OCI-LY3 (cell line): ENCODE results near the gene PIK3R6.

ENCODE experiments used
- H2AFZ ChIP-seq: fragments of 200-600, 300-600 bp; shearing (Covaris generic); 2 replicates; pipeline ENCODE4 v1.6.0; 2014; ENCODE audit warnings: antibody characterized with exemption, low read depth, low read length
- H3K27ac ChIP-seq: fragments of 200-600, 300-600 bp; sonication (generic); 2 replicates; pipeline ENCODE4 v1.5.1; 2014; ENCODE audit warnings: mild to moderate bottlenecking, low read length, moderate library complexity, mixed read lengths
- H3K27me3 ChIP-seq: fragments of 200-600, 300-600 bp; sonication (generic); 2 replicates; pipeline ENCODE4 v1.6.1; 2014; ENCODE audit warnings: low read depth, low read length, mixed read lengths
- H3K36me3 ChIP-seq: fragments of 200-600, 300-600 bp; sonication (generic); replicated peaks from 2 replicates; pipeline ENCODE3; 2014; ENCODE audit warnings: low read depth, low read length, mixed read lengths
- H3K4me1 ChIP-seq: fragments of 300-600, 200-600 bp; sonication (generic); 2 replicates; pipeline ENCODE4 v1.6.1; 2014; ENCODE audit warnings: low read length, mixed read lengths
- H3K4me2 ChIP-seq: fragments of 200-600, 300-600 bp; sonication (generic); 2 replicates; pipeline ENCODE4 v1.6.1; 2014; ENCODE audit warnings: low read length, mixed read lengths
- H3K4me3 ChIP-seq: fragments of 300-600, 200-600 bp; sonication (generic); 2 replicates; pipeline ENCODE4 v1.5.1; 2014; ENCODE audit warnings: antibody characterized with exemption, mild to moderate bottlenecking, low read length, moderate library complexity
- H3K79me2 ChIP-seq: fragments of 300-600, 200-600 bp; shearing (Covaris generic); 2 replicates; pipeline ENCODE4 v1.6.1; 2014; ENCODE audit warnings: mild to moderate bottlenecking, low read length, mixed read lengths
- H3K9ac ChIP-seq: fragments of 300-600, 200-600 bp; shearing (Covaris generic); 2 replicates; pipeline ENCODE4 v1.6.0; 2014; ENCODE audit warnings: mild to moderate bottlenecking, low read length, moderate library complexity
- H3K9me3 ChIP-seq: fragments of 200-600, 300-600 bp; shearing (Covaris generic); 2 replicates; pipeline ENCODE4 v1.6.1; 2014; ENCODE audit warnings: low read length, mixed read lengths; ENCODE audit not compliant: insufficient read depth
- H4K20me1 ChIP-seq: fragments of 200-600, 300-600 bp; sonication (generic); 2 replicates; pipeline ENCODE4 v1.6.1; 2016; ENCODE audit warnings: low read length, mixed read lengths; ENCODE audit not compliant: insufficient read depth
- CTCF ChIP-seq: fragments of 200-600, 300-600 bp; sonication (generic); IDR thresholded peaks from 2 replicates; pipeline ENCODE4 v1.5.1; 2014; ENCODE audit warnings: antibody characterized with exemption, low read length, low read depth
- EZH2phosphoT487 ChIP-seq: fragments of 200-600 bp; shearing (Covaris generic); IDR thresholded peaks from 2 replicates; pipeline ENCODE4 v1.6.1; 2018; ENCODE audit warnings: antibody characterized with exemption, mixed run types, low read depth

Gene PIK3R6

GRCh38 chr17:8913091-8913490 lies 45.6 kb upstream of the PIK3R6 start:
- Histone ChIP-seq H3K9ac (peak overlapping the region; percentile 24; the same call in 1 of the 2 replicates), H3K79me2 (no peaks in the 10 kb centered on the region), H2AFZ (no peak overlapping the region), H3K4me2 (peak overlapping the region; percentile 75), H3K36me3 (peaks cover 3% of the 10 kb centered on the region), H3K9me3 (no peaks in the 10 kb centered on the region), H3K27me3 (peaks cover 5% of the 10 kb centered on the region), H3K4me1 (peaks cover 72% of the 10 kb centered on the region), H3K27ac (no peak overlapping the region), H4K20me1 (no peaks in the 10 kb centered on the region), H3K4me3 (0 out of 2 replicates have a peak overlapping the region, but pooled peaks have one; percentile 56)
- TF ChIP-seq CTCF (no peak), EZH2phosphoT487 (no peak)

GRCh38 chr17:8912084-8912981 lies 44.9 kb upstream of the PIK3R6 start:
- TF ChIP-seq CTCF = no peak
- peaks cover 5% of the 10 kb centered on the region for H3K27me3 ChIP-seq
- peaks cover 72% of the 10 kb centered on the region for H3K4me1 ChIP-seq
- no peaks in the 10 kb centered on the region for H3K9me3 ChIP-seq
- peaks cover 5% of the 10 kb centered on the region for H3K36me3 ChIP-seq
- H2AFZ ChIP-seq = no peak overlapping the region
- peak overlapping the region; percentile 75 for H3K4me2 ChIP-seq
- no peaks in the 10 kb centered on the region for H3K79me2 ChIP-seq
- no peaks in the 10 kb centered on the region for H4K20me1 ChIP-seq
- peak overlapping the region; percentile 14; the same call in 1 of the 2 replicates for H3K27ac ChIP-seq
- peak overlapping the region; percentile 24; the same call in 1 of the 2 replicates for H3K9ac ChIP-seq
- H3K4me3 ChIP-seq = peak overlapping the region; percentile 56

GRCh38 chr17:8910969-8911604 lies 43.6 kb upstream of the PIK3R6 start:
- H3K27me3 ChIP-seq = peaks cover 5% of the 10 kb centered on the region
- no peak overlapping the region for H3K4me3 ChIP-seq
- peaks cover 5% of the 10 kb centered on the region for H3K36me3 ChIP-seq
- no peaks in the 10 kb centered on the region for H4K20me1 ChIP-seq
- no peak for TF ChIP-seq CTCF
- no peak for TF ChIP-seq EZH2phosphoT487
- no peak overlapping the region for H3K9ac ChIP-seq
- H3K27ac ChIP-seq = no peak overlapping the region
- H2AFZ ChIP-seq = no peak overlapping the region
- peaks cover 60% of the 10 kb centered on the region for H3K4me1 ChIP-seq
- 0 out of 2 replicates have a peak overlapping the region, but pooled peaks have one; percentile 75 for H3K4me2 ChIP-seq
- H3K79me2 ChIP-seq = no peaks in the 10 kb centered on the region
- no peaks in the 10 kb centered on the region for H3K9me3 ChIP-seq
